ENCODE results near the gene GALE. TPM values are rescaled to one million over a fixed set of nuclear protein-coding genes. Genes with fewer than 3 reads are reported as not detected.

GALE gene
- total RNA-seq, 1 experiment from 2014 or later = 42.7 TPM

GRCh38 chr1:23825762-23826522, 25.4 kb upstream of the GALE start:
- POLR2A ChIA-PET (ENCODE audit: low non-redundant PET) = interaction anchor here (0.6 kb wide), 1 partner anchor 810 kb away, joined by 3 read pairs; the partner anchor contains the start of gene TEX46
- CTCF ChIA-PET = interaction anchor here (0.6 to 1.0 kb wide), 3 partner anchors 15 to 91 kb away, joined by 4 to 6 read pairs (median 5); no protein-coding TSS in a partner anchor
- peaks cover 12% of the 10 kb centered on the region for H3K4me1 ChIP-seq (ENCODE audit: insufficient read depth, low read length, poor library complexity, severe bottlenecking)
- H3K27ac ChIP-seq (ENCODE audit: low read depth, low read length, poor library complexity, severe bottlenecking) = peak overlapping the region; percentile 93
- DNase-seq (ENCODE audit: low spot score) = no peak
- peak overlapping the region; percentile 82 for H3K4me3 ChIP-seq (ENCODE audit: low read depth, low read length, poor library complexity, severe bottlenecking)
- TF ChIP-seq EZH2 (IDR thresholded peaks at IDR 0.05; ENCODE audit: borderline replicate concordance, low read depth, low read length, poor library complexity, severe bottlenecking) (no peak), CTCF (conservative IDR thresholded peaks at IDR 0.05; ENCODE audit: low read depth, low read length) (no peak)
- H3K9me3 ChIP-seq (ENCODE audit: low read depth, low read length, poor library complexity, severe bottlenecking) = no peaks in the 10 kb centered on the region
- TSS peak; percentile 75 for BruUV-seq (replicated peaks)
- H3K27me3 ChIP-seq (replicated peaks; ENCODE audit: insufficient read depth, low read depth, low read length, poor library complexity) = no peaks in the 10 kb centered on the region
- intact Hi-C loops (cut with micrococcal nuclease; ENCODE audit: unreplicated experiment) = no loop called here
- H3K36me3 ChIP-seq (ENCODE audit: insufficient read depth, low read length, poor library complexity, severe bottlenecking) = no peaks in the 10 kb centered on the region

- CTCF ChIA-PET = interaction anchor here (0.6 to 1.0 kb wide), 3 partner anchors 14 to 91 kb away, joined by 4 to 6 read pairs (median 5); no protein-coding TSS in a partner anchor
- H3K36me3 ChIP-seq (ENCODE audit: insufficient read depth, low read length, poor library complexity, severe bottlenecking) = no peaks in the 10 kb centered on the region
- peak within 1 kb of the TSS; percentile 82 for H3K4me3 ChIP-seq (ENCODE audit: low read depth, low read length, poor library complexity, severe bottlenecking)
- no TSS peak for BruUV-seq (replicated peaks)
- no peak for TF ChIP-seq CTCF (conservative IDR thresholded peaks at IDR 0.05; ENCODE audit: low read depth, low read length)
- no peak for TF ChIP-seq EZH2 (IDR thresholded peaks at IDR 0.05; ENCODE audit: borderline replicate concordance, low read depth, low read length, poor library complexity, severe bottlenecking)
- peak within 1 kb of the TSS; percentile 93 for H3K27ac ChIP-seq (ENCODE audit: low read depth, low read length, poor library complexity, severe bottlenecking)
- H3K27me3 ChIP-seq (replicated peaks; ENCODE audit: insufficient read depth, low read depth, low read length, poor library complexity) = no peaks in the 10 kb centered on the region
- intact Hi-C loops (cut with micrococcal nuclease; ENCODE audit: unreplicated experiment) = no loop called here
- peaks cover 12% of the 10 kb centered on the region for H3K4me1 ChIP-seq (ENCODE audit: insufficient read depth, low read length, poor library complexity, severe bottlenecking)
- DNase-seq (ENCODE audit: low spot score) = peak; percentile 95
- no peaks in the 10 kb centered on the region for H3K9me3 ChIP-seq (ENCODE audit: low read depth, low read length, poor library complexity, severe bottlenecking)
- POLR2A ChIA-PET (ENCODE audit: low non-redundant PET) = interaction anchor here (0.6 kb wide), 1 partner anchor 810 kb away, joined by 3 read pairs; the partner anchor contains the start of gene TEX46
Observed at GRCh38 chr1:23825076-23825761, 24.7 kb upstream of the GALE start, which contains the start of gene HMGCL. TSS of gene HMGCL (minus strand) at chr1:23825429. CDS start at chr1:23825415, 14 bp downstream.

GRCh38 chr1:23824711-23825075, 24.1 kb upstream of the GALE start:
- TSS peak; percentile 81 for BruUV-seq (replicated peaks)

More at GRCh38 chr1:23824711-23825075, 24.1 kb upstream of the GALE start:
- H3K4me1 ChIP-seq (ENCODE audit: insufficient read depth, low read length, poor library complexity, severe bottlenecking) = peaks cover 12% of the 10 kb centered on the region
- no peaks in the 10 kb centered on the region for H3K36me3 ChIP-seq (ENCODE audit: insufficient read depth, low read length, poor library complexity, severe bottlenecking)
- H3K27ac ChIP-seq (ENCODE audit: low read depth, low read length, poor library complexity, severe bottlenecking) = peak overlapping the region; percentile 93
- DNase-seq (ENCODE audit: low spot score) = no peak
- POLR2A ChIA-PET (ENCODE audit: low non-redundant PET) = no interaction called here
- intact Hi-C loops (cut with micrococcal nuclease; ENCODE audit: unreplicated experiment) = no loop called here
- H3K27me3 ChIP-seq (replicated peaks; ENCODE audit: insufficient read depth, low read depth, low read length, poor library complexity) = no peaks in the 10 kb centered on the region
- TF ChIP-seq CTCF (conservative IDR thresholded peaks at IDR 0.05; ENCODE audit: low read depth, low read length) = no peak
- TF ChIP-seq EZH2 (IDR thresholded peaks at IDR 0.05; ENCODE audit: borderline replicate concordance, low read depth, low read length, poor library complexity, severe bottlenecking) = no peak
- H3K4me3 ChIP-seq (ENCODE audit: low read depth, low read length, poor library complexity, severe bottlenecking) = peak overlapping the region; percentile 82
- CTCF ChIA-PET = interaction anchor here (0.6 kb wide), 1 partner anchor 33 kb away, joined by 4 read pairs; no protein-coding TSS in a partner anchor
- no peaks in the 10 kb centered on the region for H3K9me3 ChIP-seq (ENCODE audit: low read depth, low read length, poor library complexity, severe bottlenecking)
